Endodermal cell (in vitro differentiated cells): ENCODE data around the gene LRRC1. TPM values are rescaled to one million over a fixed set of nuclear protein-coding genes. Genes with fewer than 3 reads are reported as not detected.

Experiments
- DNase-seq: peaks from one replicate; pipeline ENCODE4 v3.0.0-alpha.2; 2017
- H3K27ac ChIP-seq: 2 replicates; pipeline ENCODE4 v1.5.1; 2013; ENCODE audit warnings: mild to moderate bottlenecking, low read depth, low read length, moderate library complexity
- H3K27me3 ChIP-seq: 2 replicates; pipeline ENCODE4 v1.6.1; 2013; ENCODE audit warnings: mild to moderate bottlenecking, low read length, moderate library complexity; ENCODE audit not compliant: insufficient read depth, control insufficient read depth, poor library complexity, severe bottlenecking
- H3K36me3 ChIP-seq: 2 replicates; pipeline ENCODE4 v1.7.0; 2013; ENCODE audit warnings: mild to moderate bottlenecking, low read length, moderate library complexity; ENCODE audit not compliant: control insufficient read depth, insufficient read depth
- H3K4me1 ChIP-seq: one replicate; pipeline ENCODE4 v1.7.0; 2013; ENCODE audit warnings: low read length; ENCODE audit not compliant: control insufficient read depth, insufficient read depth
- H3K4me3 ChIP-seq: 2 replicates; pipeline ENCODE4 v1.5.1; 2013; ENCODE audit warnings: mild to moderate bottlenecking, low read length, moderate library complexity
- H3K9ac ChIP-seq: 2 replicates; pipeline ENCODE4 v1.6.1; 2013; ENCODE audit warnings: mild to moderate bottlenecking, low read length, moderate library complexity; ENCODE audit not compliant: poor library complexity, severe bottlenecking; ENCODE audit errors: extremely low read depth
- H3K9me3 ChIP-seq: 2 replicates; pipeline ENCODE4 v1.6.1; 2013; ENCODE audit warnings: mild to moderate bottlenecking, low read length, moderate library complexity; ENCODE audit not compliant: control insufficient read depth
- H3K27ac Mint-ChIP-seq: 2 replicates; pipeline ENCODE4 v1.8.0; 2020; ENCODE audit warnings: mixed read lengths
- H3K27me3 Mint-ChIP-seq: 2 replicates; pipeline ENCODE4 v1.8.0; 2021; ENCODE audit warnings: mild to moderate bottlenecking, mixed read lengths; ENCODE audit not compliant: insufficient read depth
- H3K36me3 Mint-ChIP-seq: 2 replicates; pipeline ENCODE4 v1.8.0; 2020; ENCODE audit warnings: low read depth, mixed read lengths
- H3K4me1 Mint-ChIP-seq: 2 replicates; pipeline ENCODE4 v1.8.0; 2020; ENCODE audit warnings: mixed read lengths
- H3K4me3 Mint-ChIP-seq: 2 replicates; pipeline ENCODE4 v1.8.0; 2020; ENCODE audit warnings: mild to moderate bottlenecking, moderate library complexity, mixed read lengths
- H3K9me3 Mint-ChIP-seq: 2 replicates; pipeline ENCODE4 v1.8.0; 2020; ENCODE audit warnings: mild to moderate bottlenecking, mixed read lengths
- WGBS, 2 experiments: methylation state at CpG; one replicate each; pipeline versions ENCODE4 v1.1.5 to v1.1.7; 2013; ENCODE audit warnings: missing lambda C conversion rate in 2 of 2, mixed read lengths in 1 of 2; ENCODE audit not compliant: insufficient coverage in 1 of 2, insufficient read length in 1 of 2; 5-methylcytosine and 5-hydroxymethylcytosine counted together
- total RNA-seq, 2 donors: library from RNA; stranded (reverse); fragmentation: NEBNext Ultra II Directional in 1 of 2; extraction: Animal tissue kit (Norgen Biotek cat#: 25700) in 1 of 2; gene quantifications; 2 replicates in 1 of 2; 3 replicates in 1 of 2; pipeline ENCODE4 v1.2.1, GENCODE V29; 2021
- TF ChIP-seq, protein P1 (sequence below): fragments of 200-600 bp; sonication (generic); conservative IDR thresholded peaks from 2 replicates; pipeline ENCODE4 v1.5.0; 2021; ENCODE audit warnings: antibody characterized with exemption, mild to moderate bottlenecking

LRRC1 gene
- total RNA-seq, 2 donors from 2014 or later, result 14.1 to 15.3 TPM

DNA sequence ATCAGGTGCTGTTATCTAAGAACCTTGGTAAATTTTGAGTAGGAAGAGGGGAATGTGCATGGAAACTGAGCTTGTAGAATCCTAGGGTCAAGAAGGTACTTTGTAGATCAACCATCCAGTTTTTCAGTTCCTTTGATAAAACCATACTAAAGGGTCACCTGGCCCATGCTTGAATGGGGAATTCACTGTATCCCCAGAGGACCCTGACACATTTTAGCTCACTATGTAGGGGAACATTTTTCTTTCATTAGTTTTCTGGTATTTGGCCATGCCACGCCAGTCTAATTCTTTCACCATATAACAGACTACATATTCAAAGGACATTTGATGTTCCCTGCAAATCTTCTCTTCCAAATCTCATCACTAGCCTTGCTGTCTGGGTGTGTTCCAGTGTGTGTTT lies 29.9 kb downstream of the LRRC1 start:
- Histone ChIP-seq H3K36me3 (no peaks in the 10 kb centered on the region), H3K27me3 (no peaks in the 10 kb centered on the region), H3K9me3 (no peaks in the 10 kb centered on the region), H3K4me3 (no peak overlapping the region), H3K9ac (no peak overlapping the region), H3K4me1 (peaks cover 2% of the 10 kb centered on the region), H3K27ac (no peak overlapping the region)
- WGBS, 2 experiments, result 100% methylated on average over 1 of the region's 1 CpG; no CpG with 5 or more reads in 1 of the 2 experiments
- Mint-ChIP-seq H3K27ac (no peak overlapping the region), H3K36me3 (no peaks in the 10 kb centered on the region), H3K4me1 (peaks cover 9% of the 10 kb centered on the region), H3K9me3 (no peaks in the 10 kb centered on the region), H3K4me3 (no peak overlapping the region), H3K27me3 (no peaks in the 10 kb centered on the region)
- DNase-seq, result no peak
- TF ChIP-seq, protein P1, sequence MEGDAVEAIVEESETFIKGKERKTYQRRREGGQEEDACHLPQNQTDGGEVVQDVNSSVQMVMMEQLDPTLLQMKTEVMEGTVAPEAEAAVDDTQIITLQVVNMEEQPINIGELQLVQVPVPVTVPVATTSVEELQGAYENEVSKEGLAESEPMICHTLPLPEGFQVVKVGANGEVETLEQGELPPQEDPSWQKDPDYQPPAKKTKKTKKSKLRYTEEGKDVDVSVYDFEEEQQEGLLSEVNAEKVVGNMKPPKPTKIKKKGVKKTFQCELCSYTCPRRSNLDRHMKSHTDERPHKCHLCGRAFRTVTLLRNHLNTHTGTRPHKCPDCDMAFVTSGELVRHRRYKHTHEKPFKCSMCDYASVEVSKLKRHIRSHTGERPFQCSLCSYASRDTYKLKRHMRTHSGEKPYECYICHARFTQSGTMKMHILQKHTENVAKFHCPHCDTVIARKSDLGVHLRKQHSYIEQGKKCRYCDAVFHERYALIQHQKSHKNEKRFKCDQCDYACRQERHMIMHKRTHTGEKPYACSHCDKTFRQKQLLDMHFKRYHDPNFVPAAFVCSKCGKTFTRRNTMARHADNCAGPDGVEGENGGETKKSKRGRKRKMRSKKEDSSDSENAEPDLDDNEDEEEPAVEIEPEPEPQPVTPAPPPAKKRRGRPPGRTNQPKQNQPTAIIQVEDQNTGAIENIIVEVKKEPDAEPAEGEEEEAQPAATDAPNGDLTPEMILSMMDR, result no peak

- no peaks in the 10 kb centered on the region for H3K27me3 ChIP-seq
- H3K36me3 ChIP-seq, result no peaks in the 10 kb centered on the region
- H3K4me3 ChIP-seq, result no peak overlapping the region
- WGBS, 2 experiments, result 90 to 94% methylated on average over 4 to 7 of the region's 7 CpGs
- H3K27ac Mint-ChIP-seq, result no peak overlapping the region
- H3K9ac ChIP-seq, result no peak overlapping the region
- H3K36me3 Mint-ChIP-seq, result no peaks in the 10 kb centered on the region
- TF ChIP-seq, protein P1, result no peak
- H3K9me3 Mint-ChIP-seq, result no peaks in the 10 kb centered on the region
- no peaks in the 10 kb centered on the region for H3K9me3 ChIP-seq
- no peak overlapping the region for H3K4me3 Mint-ChIP-seq
- peaks cover 18% of the 10 kb centered on the region for H3K4me1 Mint-ChIP-seq
- peaks cover 4% of the 10 kb centered on the region for H3K4me1 ChIP-seq
- no peaks in the 10 kb centered on the region for H3K27me3 Mint-ChIP-seq
- DNase-seq, result no peak
- no peak overlapping the region for H3K27ac ChIP-seq
Observed at GRCh38 chr6:53825532-53826321, 30.9 kb downstream of the LRRC1 start.

DNA sequence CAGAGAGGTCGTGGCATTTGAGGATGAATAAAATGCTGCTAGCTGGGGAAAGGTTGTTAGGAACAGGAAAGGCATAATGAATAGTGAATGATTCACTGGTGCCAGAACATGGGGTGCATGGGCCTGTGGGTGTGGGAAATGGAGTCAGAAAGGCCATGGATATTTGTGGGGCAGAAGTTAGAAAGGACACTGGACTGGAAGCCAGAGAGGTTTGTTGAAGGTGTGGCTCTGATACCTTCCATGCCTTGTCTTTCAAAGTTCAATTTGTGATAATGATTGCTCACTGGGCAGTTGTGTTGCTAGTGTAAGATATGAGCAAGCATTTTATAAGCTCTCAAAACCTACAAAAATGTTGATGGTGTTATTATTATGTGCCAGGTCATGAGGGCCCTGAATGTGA lies 32.7 kb downstream of the LRRC1 start:
- H3K4me3 Mint-ChIP-seq, result no peak overlapping the region
- H3K9me3 Mint-ChIP-seq, result no peaks in the 10 kb centered on the region
- Histone ChIP-seq H3K36me3 (no peaks in the 10 kb centered on the region), H3K27me3 (no peaks in the 10 kb centered on the region), H3K9ac (no peak overlapping the region), H3K4me3 (no peak overlapping the region), H3K4me1 (peaks cover 4% of the 10 kb centered on the region), H3K27ac (no peak overlapping the region), H3K9me3 (no peaks in the 10 kb centered on the region)
- 75% methylated on average over 1 of the region's 1 CpG; no CpG with 5 or more reads in 1 of the 2 experiments for WGBS, 2 experiments
- H3K27me3 Mint-ChIP-seq, result no peaks in the 10 kb centered on the region
- peaks cover 30% of the 10 kb centered on the region for H3K4me1 Mint-ChIP-seq
- TF ChIP-seq, protein P1, result no peak
- no peak for DNase-seq
- H3K27ac Mint-ChIP-seq, result no peak overlapping the region
- no peaks in the 10 kb centered on the region for H3K36me3 Mint-ChIP-seq
